Measurements from ENCODE around the gene RFTN1.

The RFTN1 gene

DNA sequence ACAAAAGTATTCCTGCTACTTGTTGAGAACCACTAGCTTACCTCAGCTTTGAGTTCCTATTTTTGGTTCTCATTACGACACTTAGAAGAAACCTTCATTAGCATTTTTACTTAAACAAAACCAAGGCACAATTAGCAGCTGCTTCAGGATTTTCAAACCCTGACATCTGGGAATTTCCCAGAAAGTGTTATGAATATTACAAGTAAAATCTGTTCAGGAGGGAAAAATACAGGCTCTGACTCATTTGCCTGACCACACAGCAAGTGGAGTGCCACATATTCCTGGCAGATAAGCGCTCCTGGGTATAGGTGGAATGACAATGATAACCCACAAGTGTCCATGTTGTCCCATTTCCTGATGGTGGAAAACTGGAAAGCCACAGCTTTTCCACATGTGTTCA, 10.3 kb upstream of the RFTN1 start:
- Histone ChIP-seq H3K27me3 (ENCODE audit: insufficient read depth, low read length, poor library complexity, severe bottlenecking) (no peaks in the 10 kb centered on the region), H3F3A (ENCODE audit: low read depth) (no peaks in the 10 kb centered on the region)

DNA sequence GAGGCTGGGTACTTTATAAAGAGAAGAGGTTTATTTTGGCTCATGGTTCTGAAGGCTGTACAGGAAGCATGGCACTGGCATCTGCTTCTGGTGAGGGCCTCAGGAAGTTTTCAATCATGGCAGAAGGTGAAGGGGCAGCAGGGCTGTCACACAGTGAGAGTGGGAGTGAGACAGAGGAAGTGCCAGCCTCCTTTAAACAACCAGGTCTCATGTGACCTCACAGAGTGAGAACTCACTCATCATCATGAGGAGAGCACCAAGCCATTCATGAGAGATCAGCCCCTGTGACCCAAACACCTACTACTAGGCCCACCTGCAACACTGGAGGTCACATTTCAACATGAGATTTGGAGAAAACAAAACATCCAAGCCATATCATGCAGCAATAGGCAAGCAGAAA, 9.3 kb upstream of the RFTN1 start:
- Histone ChIP-seq H4K20me1 (ENCODE audit: insufficient read depth, low read length, poor library complexity, severe bottlenecking) (no peaks in the 10 kb centered on the region), H3K4me2 (ENCODE audit: low read depth, low read length, poor library complexity, severe bottlenecking) (no peak overlapping the region), H2AFZ (ENCODE audit: low read length) (peak overlapping the region; percentile 43; the same call in 1 of the 2 replicates), H3K9ac (ENCODE audit: low read depth, low read length, poor library complexity, severe bottlenecking) (no peak overlapping the region), H3K4me3 (ENCODE audit: low read length, poor library complexity, severe bottlenecking) (no peak overlapping the region), H3K36me3 (ENCODE audit: insufficient read depth, low read length) (no peaks in the 10 kb centered on the region), H3K9me3 (ENCODE audit: insufficient read depth, low read depth, low read length) (no peaks in the 10 kb centered on the region), H3K9me2 (replicated peaks; ENCODE audit: low read depth, low read length) (no peaks in the 10 kb centered on the region), H3K79me2 (ENCODE audit: insufficient read depth, low read length) (no peaks in the 10 kb centered on the region), H3F3A (ENCODE audit: low read depth) (no peaks in the 10 kb centered on the region), H3K4me1 (ENCODE audit: insufficient read depth, low read length, poor library complexity, severe bottlenecking) (peaks cover 46% of the 10 kb centered on the region), H3K27me3 (ENCODE audit: insufficient read depth, low read length, poor library complexity, severe bottlenecking) (no peaks in the 10 kb centered on the region)
- TF ChIP-seq, protein P1, sequence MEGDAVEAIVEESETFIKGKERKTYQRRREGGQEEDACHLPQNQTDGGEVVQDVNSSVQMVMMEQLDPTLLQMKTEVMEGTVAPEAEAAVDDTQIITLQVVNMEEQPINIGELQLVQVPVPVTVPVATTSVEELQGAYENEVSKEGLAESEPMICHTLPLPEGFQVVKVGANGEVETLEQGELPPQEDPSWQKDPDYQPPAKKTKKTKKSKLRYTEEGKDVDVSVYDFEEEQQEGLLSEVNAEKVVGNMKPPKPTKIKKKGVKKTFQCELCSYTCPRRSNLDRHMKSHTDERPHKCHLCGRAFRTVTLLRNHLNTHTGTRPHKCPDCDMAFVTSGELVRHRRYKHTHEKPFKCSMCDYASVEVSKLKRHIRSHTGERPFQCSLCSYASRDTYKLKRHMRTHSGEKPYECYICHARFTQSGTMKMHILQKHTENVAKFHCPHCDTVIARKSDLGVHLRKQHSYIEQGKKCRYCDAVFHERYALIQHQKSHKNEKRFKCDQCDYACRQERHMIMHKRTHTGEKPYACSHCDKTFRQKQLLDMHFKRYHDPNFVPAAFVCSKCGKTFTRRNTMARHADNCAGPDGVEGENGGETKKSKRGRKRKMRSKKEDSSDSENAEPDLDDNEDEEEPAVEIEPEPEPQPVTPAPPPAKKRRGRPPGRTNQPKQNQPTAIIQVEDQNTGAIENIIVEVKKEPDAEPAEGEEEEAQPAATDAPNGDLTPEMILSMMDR (conservative IDR thresholded peaks at IDR 0.05; ENCODE audit: low read length), result no peak
- TF ChIP-seq EZH2phosphoT487 (IDR thresholded peaks at IDR 0.05; ENCODE audit: borderline replicate concordance), result no peak

More for the DNA sequence above, 10.3 kb upstream of the RFTN1 start:
- Histone ChIP-seq H3K36me3 (ENCODE audit: insufficient read depth, low read length) (no peaks in the 10 kb centered on the region), H4K20me1 (ENCODE audit: insufficient read depth, low read length, poor library complexity, severe bottlenecking) (no peaks in the 10 kb centered on the region), H2AFZ (ENCODE audit: low read length) (no peak overlapping the region), H3K9me3 (ENCODE audit: insufficient read depth, low read depth, low read length) (no peaks in the 10 kb centered on the region), H3K4me2 (ENCODE audit: low read depth, low read length, poor library complexity, severe bottlenecking) (no peak overlapping the region), H3K79me2 (ENCODE audit: insufficient read depth, low read length) (no peaks in the 10 kb centered on the region), H3K9ac (ENCODE audit: low read depth, low read length, poor library complexity, severe bottlenecking) (no peak overlapping the region), H3K9me2 (replicated peaks; ENCODE audit: low read depth, low read length) (no peaks in the 10 kb centered on the region), H3K4me3 (ENCODE audit: low read length, poor library complexity, severe bottlenecking) (no peak overlapping the region), H3K4me1 (ENCODE audit: insufficient read depth, low read length, poor library complexity, severe bottlenecking) (peaks cover 40% of the 10 kb centered on the region)
- no peak for TF ChIP-seq EZH2phosphoT487 (IDR thresholded peaks at IDR 0.05; ENCODE audit: borderline replicate concordance)
- TF ChIP-seq, protein P1 (conservative IDR thresholded peaks at IDR 0.05; ENCODE audit: low read length), result no peak

DNA sequence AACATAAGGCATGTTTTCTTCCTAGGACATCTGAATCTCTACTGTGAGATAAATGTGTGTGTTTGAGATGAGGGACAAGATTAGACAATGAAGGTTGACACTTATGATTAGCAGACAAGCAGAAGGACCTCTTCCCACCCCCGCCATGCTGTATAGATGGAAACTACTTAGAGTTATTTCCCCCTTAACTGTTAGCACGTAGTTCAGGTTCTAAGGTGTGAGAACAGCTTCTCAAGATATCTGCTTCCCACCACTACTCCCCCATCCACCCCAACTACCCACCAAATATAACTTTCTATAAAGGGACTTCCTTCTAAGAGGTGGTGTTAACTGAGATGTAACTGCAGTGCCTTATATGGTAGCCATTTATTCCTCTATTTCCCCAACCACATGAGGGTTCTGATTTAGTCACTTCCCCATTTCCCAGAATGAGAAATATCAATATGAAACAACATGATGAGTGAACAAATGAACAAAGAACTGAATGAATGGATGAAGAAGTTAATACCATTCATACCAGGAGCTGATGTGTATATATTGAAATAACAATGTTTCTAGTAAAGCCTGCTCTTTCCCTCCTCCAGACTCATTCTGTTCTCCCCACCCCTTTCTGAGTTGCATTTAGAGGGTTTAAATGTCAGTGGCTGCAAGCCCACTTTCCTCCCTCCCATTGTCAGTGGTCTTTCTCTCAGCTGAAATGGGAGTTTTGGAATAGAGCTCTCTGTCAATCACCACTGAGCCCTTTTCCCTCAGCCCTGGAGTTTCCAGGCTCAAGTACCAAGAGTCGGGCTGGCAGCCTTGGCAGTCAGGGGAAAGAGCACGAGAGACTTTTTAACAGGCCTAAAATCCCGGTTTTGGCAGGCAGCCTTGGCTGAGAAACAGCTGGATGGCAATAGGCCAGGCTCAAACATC, 7.7 kb upstream of the RFTN1 start:
- Histone ChIP-seq H3K9me2 (replicated peaks; ENCODE audit: low read depth, low read length) (no peaks in the 10 kb centered on the region), H3K4me2 (ENCODE audit: low read depth, low read length, poor library complexity, severe bottlenecking) (no peak overlapping the region), H3K4me3 (ENCODE audit: low read length, poor library complexity, severe bottlenecking) (no peak overlapping the region), H3K9ac (ENCODE audit: low read depth, low read length, poor library complexity, severe bottlenecking) (no peak overlapping the region), H3K36me3 (ENCODE audit: insufficient read depth, low read length) (no peaks in the 10 kb centered on the region), H3K27me3 (ENCODE audit: insufficient read depth, low read length, poor library complexity, severe bottlenecking) (no peaks in the 10 kb centered on the region), H3F3A (ENCODE audit: low read depth) (peaks cover 3% of the 10 kb centered on the region), H3K9me3 (ENCODE audit: insufficient read depth, low read depth, low read length) (no peaks in the 10 kb centered on the region), H3K4me1 (ENCODE audit: insufficient read depth, low read length, poor library complexity, severe bottlenecking) (peaks cover 60% of the 10 kb centered on the region), H3K79me2 (ENCODE audit: insufficient read depth, low read length) (no peaks in the 10 kb centered on the region), H4K20me1 (ENCODE audit: insufficient read depth, low read length, poor library complexity, severe bottlenecking) (no peaks in the 10 kb centered on the region), H2AFZ (ENCODE audit: low read length) (no peak overlapping the region)
- TF ChIP-seq, protein P1 (conservative IDR thresholded peaks at IDR 0.05; ENCODE audit: low read length), result no peak
- TF ChIP-seq EZH2phosphoT487 (IDR thresholded peaks at IDR 0.05; ENCODE audit: borderline replicate concordance), result no peak

Data from Loucy (cell line).